ENCODE results near the gene AGRN.

The AGRN gene

DNA sequence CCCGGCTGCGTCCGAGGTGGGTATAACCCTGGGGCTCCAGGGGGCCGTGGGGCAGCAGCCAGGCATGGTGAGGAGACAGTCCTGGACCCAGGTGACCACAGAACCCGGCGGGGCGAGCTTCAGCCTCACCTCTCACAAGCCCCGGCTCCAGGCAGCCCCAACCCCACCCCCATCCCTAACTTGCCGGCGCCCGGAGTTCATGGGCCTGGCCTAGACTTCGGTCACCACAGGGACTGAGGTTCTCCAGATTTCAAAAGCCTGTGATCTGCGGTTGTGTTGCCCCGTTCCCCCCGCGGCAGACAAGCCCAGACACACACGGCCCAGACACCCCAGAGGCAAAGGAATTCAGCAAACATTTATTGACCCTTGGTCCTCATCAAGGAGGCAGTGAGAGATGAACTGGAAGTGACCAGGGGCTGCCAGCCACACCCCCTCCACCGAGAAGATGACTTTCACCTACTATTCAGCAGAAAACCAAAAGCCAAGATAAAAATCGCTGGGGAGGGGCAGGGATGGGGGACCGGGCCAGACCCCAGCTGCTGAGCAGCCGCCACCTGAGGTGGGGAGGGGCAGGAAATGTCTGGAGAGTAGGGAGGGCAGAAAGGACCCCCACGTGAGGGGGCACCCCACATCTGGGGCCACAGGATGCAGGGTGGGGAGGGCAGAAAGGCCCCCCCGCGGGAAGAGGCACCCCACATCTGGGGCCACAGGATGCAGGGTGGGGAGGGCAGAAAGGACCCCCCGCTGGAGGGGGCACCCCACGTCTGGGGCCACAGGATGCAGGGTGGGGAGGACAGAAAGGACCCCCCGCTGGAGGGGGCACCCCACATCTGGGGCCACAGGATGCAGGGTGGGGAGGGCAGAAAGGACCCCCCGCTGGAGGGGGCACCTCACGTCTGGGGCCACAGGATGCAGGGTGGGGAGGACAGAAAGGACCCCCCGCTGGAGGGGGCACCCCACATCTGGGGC lies 24.0 kb upstream of the AGRN start:
- H3K27me3 ChIP-seq (ENCODE audit: control insufficient read depth in 2 of 2, insufficient read depth in 2 of 2, low read length in 2 of 2): peaks cover 8 to 12% of the 10 kb centered on the region in 2 donors
- no peaks in the 10 kb centered on the region for H3K36me3 ChIP-seq (ENCODE audit: control insufficient read depth in 2 of 2, insufficient read depth in 2 of 2, low read length in 2 of 2)
- H3K4me3 ChIP-seq (ENCODE audit: low read length in 2 of 2): no peak overlapping the region
- H3K9me3 ChIP-seq (ENCODE audit: control insufficient read depth in 2 of 2, low read length in 2 of 2): peaks cover 0 to 4% of the 10 kb centered on the region in 2 donors
- H3K27ac ChIP-seq (ENCODE audit: low read depth in 2 of 2, low read length in 2 of 2): no peak overlapping the region
- peaks cover 6 to 8% of the 10 kb centered on the region in 2 donors for H3K4me1 ChIP-seq (ENCODE audit: control insufficient read depth in 2 of 2, insufficient read depth in 2 of 2, low read length in 2 of 2)
- H3K9ac ChIP-seq (ENCODE audit: low read depth in 1 of 2, low read length in 2 of 2): no peak overlapping the region

DNA sequence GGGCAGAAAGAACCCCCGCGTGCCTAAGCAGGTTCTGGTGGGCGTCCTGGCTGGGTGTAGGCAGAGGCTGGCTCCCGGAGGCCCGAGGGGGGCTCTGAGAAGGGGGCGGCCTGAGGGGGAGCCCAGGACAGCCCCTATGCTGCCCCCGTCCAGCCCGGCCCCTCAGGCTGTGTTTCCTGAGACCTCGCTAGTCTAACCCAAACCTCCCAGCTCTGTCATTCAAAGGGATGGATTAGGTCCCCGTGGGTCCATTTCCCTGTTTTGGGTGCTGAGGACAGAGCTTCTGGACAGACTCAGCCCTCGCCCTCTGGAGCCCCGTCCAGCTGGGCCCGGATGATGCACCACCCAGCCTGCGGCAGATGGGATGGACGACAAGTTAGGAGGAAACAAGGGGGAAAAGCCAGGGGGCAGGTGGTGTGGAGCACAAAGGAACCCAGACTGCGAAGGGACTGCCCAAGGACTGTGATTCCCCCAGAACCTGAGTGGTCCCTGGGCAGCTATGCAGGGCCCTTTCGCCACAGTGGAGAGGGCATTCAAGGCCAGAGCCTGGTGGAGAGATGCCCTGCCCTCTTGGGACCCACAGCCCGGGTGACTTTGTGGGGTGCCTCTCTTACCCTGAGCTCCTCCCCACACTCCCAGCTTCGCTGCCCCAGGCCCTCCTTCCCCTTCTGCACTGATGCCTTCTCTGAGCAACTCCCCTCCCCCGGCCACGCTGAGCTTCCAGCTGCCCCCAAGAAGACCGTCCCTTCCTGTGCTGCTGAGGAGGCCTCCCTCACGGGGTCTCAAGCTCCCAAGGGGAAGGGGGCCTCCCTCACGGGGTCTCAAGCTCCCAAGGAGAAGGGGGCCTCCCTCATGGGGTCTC lies 22.8 kb upstream of the AGRN start:
- no peaks in the 10 kb centered on the region for H3K36me3 ChIP-seq (ENCODE audit: control insufficient read depth in 2 of 2, insufficient read depth in 2 of 2, low read length in 2 of 2)
- H3K9ac ChIP-seq (ENCODE audit: low read depth in 1 of 2, low read length in 2 of 2): no peak overlapping the region
- no peak overlapping the region for H3K4me3 ChIP-seq (ENCODE audit: low read length in 2 of 2)
- no peaks in the 10 kb centered on the region for H3K9me3 ChIP-seq (ENCODE audit: control insufficient read depth in 2 of 2, low read length in 2 of 2)
- peaks cover 7 to 12% of the 10 kb centered on the region in 2 donors for H3K4me1 ChIP-seq (ENCODE audit: control insufficient read depth in 2 of 2, insufficient read depth in 2 of 2, low read length in 2 of 2)
- peaks cover 14 to 16% of the 10 kb centered on the region in 2 donors for H3K27me3 ChIP-seq (ENCODE audit: control insufficient read depth in 2 of 2, insufficient read depth in 2 of 2, low read length in 2 of 2)
- no peak overlapping the region for H3K27ac ChIP-seq (ENCODE audit: low read depth in 2 of 2, low read length in 2 of 2)

DNA sequence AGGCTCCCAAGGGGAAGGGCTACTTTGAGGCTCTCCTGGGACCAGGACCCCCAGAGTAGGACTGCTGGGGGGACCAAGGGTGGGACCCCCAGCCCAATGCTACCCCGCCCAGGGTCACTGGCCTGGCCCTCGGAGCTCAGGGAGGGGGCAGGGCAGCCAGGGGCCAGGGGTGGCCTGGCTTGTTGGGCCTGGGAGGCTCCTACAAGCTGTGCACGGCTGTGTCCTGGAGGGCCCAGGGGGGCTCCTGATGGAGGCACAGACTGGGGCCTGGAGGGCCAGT lies 22.3 kb upstream of the AGRN start:
- Histone ChIP-seq H3K4me3 (ENCODE audit: low read length in 2 of 2) (no peak overlapping the region), H3K9me3 (ENCODE audit: control insufficient read depth in 2 of 2, low read length in 2 of 2) (no peaks in the 10 kb centered on the region), H3K27me3 (ENCODE audit: control insufficient read depth in 2 of 2, insufficient read depth in 2 of 2, low read length in 2 of 2) (peaks cover 14 to 16% of the 10 kb centered on the region in 2 donors)

DNA sequence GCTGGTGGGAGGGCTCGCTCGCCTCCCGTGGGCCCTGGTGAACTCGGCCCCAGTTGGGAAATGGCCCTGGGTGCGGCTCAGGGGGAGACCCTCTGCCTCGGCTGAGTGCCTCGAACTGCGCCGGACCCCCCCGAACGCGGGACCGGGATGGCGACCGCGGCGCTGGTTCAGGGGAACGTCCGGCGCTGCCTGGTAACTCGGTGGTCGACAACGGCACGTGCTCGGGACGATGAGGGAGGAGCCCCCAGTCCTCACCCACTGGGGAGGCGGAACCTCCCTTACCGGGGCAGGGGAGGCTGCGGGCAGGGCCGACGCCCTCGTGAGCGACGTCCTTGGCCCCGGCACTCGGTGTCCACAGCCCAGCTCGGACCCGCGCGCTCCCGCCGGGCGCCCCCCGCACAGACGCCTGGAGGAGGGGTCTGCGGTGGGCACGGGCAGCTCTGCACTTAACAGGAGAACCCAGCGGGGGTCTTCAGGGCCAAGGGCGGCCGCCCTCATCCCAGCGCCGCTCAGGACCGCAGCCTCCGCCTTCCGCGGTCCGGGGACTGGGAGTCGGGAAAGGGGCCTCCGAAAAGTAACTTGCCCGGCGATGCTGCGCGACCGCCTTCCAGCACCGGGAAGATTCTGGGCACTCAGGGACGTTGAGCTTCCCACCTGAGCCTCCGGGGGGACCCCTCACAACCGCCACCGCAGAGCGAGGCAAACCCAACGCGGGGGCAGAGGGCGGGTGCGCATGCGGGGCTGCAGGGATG lies 21.8 kb upstream of the AGRN start:
- H3K27ac ChIP-seq (ENCODE audit: low read depth in 2 of 2, low read length in 2 of 2): no peak overlapping the region
- no peaks in the 10 kb centered on the region for H3K36me3 ChIP-seq (ENCODE audit: control insufficient read depth in 2 of 2, insufficient read depth in 2 of 2, low read length in 2 of 2)
- H3K9me3 ChIP-seq (ENCODE audit: control insufficient read depth in 2 of 2, low read length in 2 of 2): no peaks in the 10 kb centered on the region
- no peak overlapping the region for H3K4me3 ChIP-seq (ENCODE audit: low read length in 2 of 2)
- H3K4me1 ChIP-seq (ENCODE audit: control insufficient read depth in 2 of 2, insufficient read depth in 2 of 2, low read length in 2 of 2): peaks cover 7 to 12% of the 10 kb centered on the region in 2 donors
- no peak overlapping the region for H3K9ac ChIP-seq (ENCODE audit: low read depth in 1 of 2, low read length in 2 of 2)
- H3K27me3 ChIP-seq (ENCODE audit: control insufficient read depth in 2 of 2, insufficient read depth in 2 of 2, low read length in 2 of 2): peaks cover 14 to 16% of the 10 kb centered on the region in 2 donors

More for the DNA sequence above, 22.3 kb upstream of the AGRN start:
- H3K4me1 ChIP-seq (ENCODE audit: control insufficient read depth in 2 of 2, insufficient read depth in 2 of 2, low read length in 2 of 2): peaks cover 7 to 12% of the 10 kb centered on the region in 2 donors
- no peak overlapping the region for H3K27ac ChIP-seq (ENCODE audit: low read depth in 2 of 2, low read length in 2 of 2)
- H3K9ac ChIP-seq (ENCODE audit: low read depth in 1 of 2, low read length in 2 of 2): no peak overlapping the region
- no peaks in the 10 kb centered on the region for H3K36me3 ChIP-seq (ENCODE audit: control insufficient read depth in 2 of 2, insufficient read depth in 2 of 2, low read length in 2 of 2)

DNA sequence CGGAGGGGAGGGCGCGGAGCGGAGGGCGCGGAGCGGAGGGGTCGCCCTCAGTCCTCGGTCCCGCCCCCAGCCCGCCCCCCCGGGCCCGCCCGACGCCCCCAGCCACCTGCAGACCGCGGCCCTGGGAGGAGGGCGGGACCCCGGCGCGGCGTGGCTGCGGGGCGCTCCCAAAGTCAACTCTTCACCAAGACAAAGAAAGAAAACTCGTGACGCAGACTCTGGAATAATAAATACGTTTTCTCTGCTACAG lies 21.2 kb upstream of the AGRN start:
- H3K27ac ChIP-seq (ENCODE audit: low read depth in 2 of 2, low read length in 2 of 2): peak overlapping the region in 1 of 2 donors; percentile 32
- H3K36me3 ChIP-seq (ENCODE audit: control insufficient read depth in 2 of 2, insufficient read depth in 2 of 2, low read length in 2 of 2): no peaks in the 10 kb centered on the region
- peaks cover 7 to 12% of the 10 kb centered on the region in 2 donors for H3K4me1 ChIP-seq (ENCODE audit: control insufficient read depth in 2 of 2, insufficient read depth in 2 of 2, low read length in 2 of 2)
- H3K27me3 ChIP-seq (ENCODE audit: control insufficient read depth in 2 of 2, insufficient read depth in 2 of 2, low read length in 2 of 2): peaks cover 14 to 19% of the 10 kb centered on the region in 2 donors
- H3K9ac ChIP-seq (ENCODE audit: low read depth in 1 of 2, low read length in 2 of 2): peak overlapping the region in 1 of 2 donors; percentile 78
- H3K4me3 ChIP-seq (ENCODE audit: low read length in 2 of 2): peak overlapping the region; percentile 57 to 66
- no peaks in the 10 kb centered on the region for H3K9me3 ChIP-seq (ENCODE audit: control insufficient read depth in 2 of 2, low read length in 2 of 2)

DNA sequence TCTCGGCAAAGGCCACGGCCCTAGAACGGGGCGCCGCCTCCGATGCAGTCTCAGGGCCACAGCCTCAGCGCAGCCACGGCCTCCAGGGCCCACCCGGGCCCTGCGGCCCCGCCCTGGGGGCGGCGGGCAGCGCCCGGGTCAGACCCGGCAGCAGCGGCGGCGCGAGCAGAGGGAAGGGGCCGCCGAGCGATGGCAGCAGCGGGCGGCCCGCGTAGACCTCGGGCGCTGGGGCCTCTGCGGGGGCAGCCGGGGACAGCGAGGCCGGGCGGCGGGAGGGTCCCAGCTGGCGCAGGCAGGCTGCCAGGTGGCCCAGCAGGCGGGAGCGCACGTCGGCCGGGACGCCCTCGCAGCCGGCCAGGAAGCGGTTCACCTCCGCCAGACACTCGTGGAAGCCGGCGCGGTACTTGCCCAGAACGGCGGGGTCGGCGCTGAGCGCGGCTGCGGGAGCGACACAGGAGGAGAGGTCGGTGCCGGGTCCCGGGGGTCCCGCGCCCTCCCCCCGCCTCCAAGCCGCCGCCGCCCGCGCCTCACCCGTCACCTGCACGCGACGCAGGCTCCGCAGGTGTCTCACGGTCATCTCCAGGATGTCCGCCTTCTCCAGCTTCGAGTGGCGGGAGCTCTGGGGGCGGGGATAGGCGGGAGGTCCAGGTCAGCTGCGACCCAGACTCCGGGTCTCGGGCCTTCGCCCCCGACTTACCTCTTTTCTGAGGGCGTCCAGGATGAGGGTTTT lies 20.8 kb upstream of the AGRN start:
- H3K4me3 ChIP-seq (ENCODE audit: low read length in 2 of 2): peak overlapping the region; percentile 57 to 66
- peak overlapping the region; percentile 51 to 88 for H3K27ac ChIP-seq (ENCODE audit: low read depth in 2 of 2, low read length in 2 of 2)
- H3K9ac ChIP-seq (ENCODE audit: low read depth in 1 of 2, low read length in 2 of 2): peak overlapping the region; percentile 14 to 78
- H3K27me3 ChIP-seq (ENCODE audit: control insufficient read depth in 2 of 2, insufficient read depth in 2 of 2, low read length in 2 of 2): peaks cover 15 to 21% of the 10 kb centered on the region in 2 donors
- no peaks in the 10 kb centered on the region for H3K36me3 ChIP-seq (ENCODE audit: control insufficient read depth in 2 of 2, insufficient read depth in 2 of 2, low read length in 2 of 2)
- peaks cover 7 to 12% of the 10 kb centered on the region in 2 donors for H3K4me1 ChIP-seq (ENCODE audit: control insufficient read depth in 2 of 2, insufficient read depth in 2 of 2, low read length in 2 of 2)
- H3K9me3 ChIP-seq (ENCODE audit: control insufficient read depth in 2 of 2, low read length in 2 of 2): no peaks in the 10 kb centered on the region

DNA sequence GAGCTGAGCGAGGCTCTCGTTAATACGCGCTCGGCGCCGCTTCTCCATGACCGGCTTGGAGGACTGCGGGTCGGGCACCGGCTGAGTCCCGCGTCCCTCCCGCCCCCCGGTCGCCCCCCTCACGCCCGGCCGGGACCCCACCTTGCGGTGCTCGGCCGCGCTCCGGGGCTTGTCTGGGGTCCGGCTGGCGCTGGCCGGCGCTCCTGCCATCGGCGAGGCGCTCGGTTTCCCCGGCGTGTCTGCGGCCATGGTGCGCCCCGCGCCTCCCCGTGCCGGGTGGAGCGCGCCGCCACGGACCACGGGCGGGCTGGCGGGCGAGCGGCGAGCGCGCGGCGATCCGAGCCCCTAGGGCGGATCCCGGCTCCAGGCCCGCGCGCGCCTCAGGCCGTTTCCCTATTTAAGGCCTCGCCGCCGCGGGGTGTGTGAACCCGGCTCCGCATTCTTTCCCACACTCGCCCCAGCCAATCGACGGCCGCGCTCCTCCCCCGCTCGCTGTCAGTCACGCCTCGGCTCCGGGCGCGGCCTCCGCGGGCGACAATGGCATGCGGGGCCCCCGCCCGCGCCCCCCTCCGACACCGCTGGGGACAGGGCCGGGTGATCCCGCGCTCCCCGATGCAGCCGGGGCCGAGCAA lies 20.1 kb upstream of the AGRN start, which contains the start of gene HES4:
Gene HES4 (minus strand): TSS at position 373 of the 632 bp plus-strand sequence. CDS start 124 bp downstream, at position 249.
- H3K4me1 ChIP-seq (ENCODE audit: control insufficient read depth in 2 of 2, insufficient read depth in 2 of 2, low read length in 2 of 2): peaks cover 9 to 16% of the 10 kb centered on the region in 2 donors
- peak within 1 kb of the TSS; percentile 88 to 91 for H3K27ac ChIP-seq (ENCODE audit: low read depth in 2 of 2, low read length in 2 of 2)
- peak within 1 kb of the TSS; percentile 59 to 66 for H3K4me3 ChIP-seq (ENCODE audit: low read length in 2 of 2)
- no peaks in the 10 kb centered on the region for H3K9me3 ChIP-seq (ENCODE audit: control insufficient read depth in 2 of 2, low read length in 2 of 2)
- H3K27me3 ChIP-seq (ENCODE audit: control insufficient read depth in 2 of 2, insufficient read depth in 2 of 2, low read length in 2 of 2): peaks cover 22% of the 10 kb centered on the region in 2 donors
- H3K9ac ChIP-seq (ENCODE audit: low read depth in 1 of 2, low read length in 2 of 2): peak within 1 kb of the TSS; percentile 47 to 78
- H3K36me3 ChIP-seq (ENCODE audit: control insufficient read depth in 2 of 2, insufficient read depth in 2 of 2, low read length in 2 of 2): no peaks in the 10 kb centered on the region

DNA sequence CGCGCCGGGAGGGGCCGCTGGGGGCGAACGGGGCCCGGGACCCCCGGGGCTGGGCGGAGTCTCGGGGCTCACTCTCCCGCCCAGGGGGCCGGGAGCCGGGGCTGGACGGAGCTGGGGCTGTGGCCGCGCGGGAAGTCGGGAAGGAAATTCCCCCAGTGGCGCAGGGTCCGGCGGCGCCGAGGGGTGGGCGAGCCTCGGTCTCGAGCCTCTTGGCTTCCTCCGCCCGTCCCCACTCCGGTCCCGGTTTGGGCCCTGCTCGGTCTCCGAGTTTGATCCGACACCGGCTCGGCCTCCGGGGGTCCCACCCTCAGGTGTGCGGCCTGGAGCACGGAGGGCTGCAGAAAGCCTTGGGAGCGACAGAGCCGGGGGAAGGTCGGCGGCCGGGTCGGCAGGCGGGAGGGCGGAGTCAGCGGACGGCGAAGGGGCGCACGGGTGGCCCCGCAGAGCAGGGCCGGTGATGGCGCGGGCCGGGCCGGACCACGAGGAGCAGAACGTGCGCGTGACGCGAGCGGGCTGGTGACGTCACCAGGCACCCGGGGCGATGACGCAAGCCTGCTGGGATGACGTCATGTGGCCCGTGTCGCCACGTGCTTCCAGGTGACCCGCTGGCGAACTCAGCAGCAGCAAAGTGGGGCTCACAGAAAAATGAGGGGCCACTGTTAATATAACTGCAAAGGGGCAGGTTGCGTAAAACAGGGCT lies 19.4 kb upstream of the AGRN start:
- Histone ChIP-seq H3K9me3 (ENCODE audit: control insufficient read depth in 2 of 2, low read length in 2 of 2) (no peaks in the 10 kb centered on the region), H3K4me1 (ENCODE audit: control insufficient read depth in 2 of 2, insufficient read depth in 2 of 2, low read length in 2 of 2) (peaks cover 16 to 23% of the 10 kb centered on the region in 2 donors), H3K4me3 (ENCODE audit: low read length in 2 of 2) (peak overlapping the region; percentile 59 to 66), H3K27me3 (ENCODE audit: control insufficient read depth in 2 of 2, insufficient read depth in 2 of 2, low read length in 2 of 2) (peaks cover 22% of the 10 kb centered on the region in 2 donors), H3K27ac (ENCODE audit: low read depth in 2 of 2, low read length in 2 of 2) (peak overlapping the region; percentile 88 to 91), H3K9ac (ENCODE audit: low read depth in 1 of 2, low read length in 2 of 2) (peak overlapping the region; percentile 47 to 78), H3K36me3 (ENCODE audit: control insufficient read depth in 2 of 2, insufficient read depth in 2 of 2, low read length in 2 of 2) (no peaks in the 10 kb centered on the region)

All from mucosa of rectum (tissue), 2 donors.